HG03039 (cell line): ENCODE measurements around the gene VPS37B.
"Not testable (repeated sequence)": the region's sequence is repeated elsewhere in the genome, so short reads cannot be mapped to it uniquely, and the experiment has no call there.

ENCODE experiments used
- ATAC-seq: cut with Tn5 transposase; IDR thresholded peaks from one replicate; pipeline ENCODE4 v1.9.1; 2021; ENCODE audit warnings: mild to moderate bottlenecking, moderate library complexity; ENCODE audit not compliant: unreplicated experiment

The VPS37B gene

DNA sequence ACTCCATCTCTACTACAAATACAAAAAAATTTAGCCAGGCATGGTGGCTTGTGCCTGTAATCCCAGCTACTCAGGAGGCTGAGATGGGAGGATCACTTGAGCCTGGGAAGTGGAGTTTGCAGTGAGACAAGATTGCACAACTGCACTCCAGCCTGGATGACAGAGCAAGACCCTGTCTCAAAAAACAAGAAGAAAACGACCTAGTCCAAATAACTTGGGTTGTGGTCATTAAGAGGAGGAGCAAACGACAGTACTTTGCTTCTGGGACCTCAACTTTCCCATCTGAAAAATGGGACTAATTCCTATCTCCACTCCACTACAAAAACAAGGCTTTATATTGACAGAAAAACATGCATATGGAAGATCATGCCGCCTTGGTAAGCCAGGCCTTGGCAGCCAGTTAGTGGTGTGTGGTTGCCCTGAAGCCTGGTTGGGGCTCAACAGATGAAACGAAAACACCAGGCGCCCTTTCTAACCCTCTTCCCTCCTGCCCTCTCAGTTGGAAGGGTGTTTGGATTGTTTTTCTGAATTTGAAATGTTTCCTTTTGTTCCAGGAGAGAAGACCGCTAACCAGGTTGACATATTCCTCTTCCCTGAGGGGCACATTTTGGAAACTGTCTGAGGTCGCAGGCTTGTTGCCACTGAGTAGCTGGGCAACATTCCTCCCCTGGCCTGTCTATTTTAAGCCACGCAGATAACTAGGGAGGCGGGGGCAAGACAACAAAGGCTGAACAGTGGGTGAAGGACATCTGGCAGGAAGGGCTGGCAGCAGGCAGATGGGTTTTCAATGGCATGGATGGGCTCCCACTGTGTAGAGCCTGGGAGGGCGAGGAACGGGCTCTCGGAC, 13.7 kb upstream of the VPS37B start:
- ATAC-seq: no peak

GRCh38 chr12:122908915-122909314, 13.0 kb upstream of the VPS37B start:
- no peak for ATAC-seq

DNA sequence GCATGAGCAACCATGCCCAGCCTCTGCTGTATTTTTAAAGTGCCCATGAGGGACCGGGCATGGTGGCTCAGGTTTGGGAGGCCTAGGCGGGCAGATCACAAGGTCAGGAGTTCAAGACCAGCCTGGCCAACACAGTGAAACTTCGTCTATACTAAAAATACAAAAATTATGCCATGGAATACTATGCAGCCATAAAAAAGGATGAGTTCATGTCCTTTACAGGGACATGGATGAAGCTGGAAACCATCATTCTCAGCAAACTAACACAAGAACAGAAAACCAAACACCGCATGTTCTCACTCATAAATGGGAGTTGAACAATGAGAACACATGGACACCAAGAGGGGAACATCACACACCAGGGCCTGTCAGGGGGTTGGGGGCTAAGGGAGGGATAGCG, 9.3 kb upstream of the VPS37B start:
- not testable (repeated sequence) for ATAC-seq

DNA sequence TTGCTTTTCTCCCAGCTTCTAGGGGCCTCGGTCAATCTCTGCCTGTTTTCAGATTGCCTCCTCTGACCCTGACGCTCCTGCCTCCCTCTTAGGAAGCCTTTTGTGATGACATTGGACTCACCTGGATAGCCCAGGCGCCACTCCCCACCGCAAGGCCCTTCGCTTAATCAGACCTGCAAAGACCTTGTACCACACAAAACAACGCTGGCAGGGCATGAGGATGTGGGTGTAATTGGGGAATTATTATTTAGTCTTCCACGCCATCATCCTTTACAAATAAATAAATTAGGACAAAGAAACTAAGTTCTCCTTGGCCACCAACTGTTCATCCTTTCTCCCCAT, 7.7 kb upstream of the VPS37B start:
- no peak for ATAC-seq

DNA sequence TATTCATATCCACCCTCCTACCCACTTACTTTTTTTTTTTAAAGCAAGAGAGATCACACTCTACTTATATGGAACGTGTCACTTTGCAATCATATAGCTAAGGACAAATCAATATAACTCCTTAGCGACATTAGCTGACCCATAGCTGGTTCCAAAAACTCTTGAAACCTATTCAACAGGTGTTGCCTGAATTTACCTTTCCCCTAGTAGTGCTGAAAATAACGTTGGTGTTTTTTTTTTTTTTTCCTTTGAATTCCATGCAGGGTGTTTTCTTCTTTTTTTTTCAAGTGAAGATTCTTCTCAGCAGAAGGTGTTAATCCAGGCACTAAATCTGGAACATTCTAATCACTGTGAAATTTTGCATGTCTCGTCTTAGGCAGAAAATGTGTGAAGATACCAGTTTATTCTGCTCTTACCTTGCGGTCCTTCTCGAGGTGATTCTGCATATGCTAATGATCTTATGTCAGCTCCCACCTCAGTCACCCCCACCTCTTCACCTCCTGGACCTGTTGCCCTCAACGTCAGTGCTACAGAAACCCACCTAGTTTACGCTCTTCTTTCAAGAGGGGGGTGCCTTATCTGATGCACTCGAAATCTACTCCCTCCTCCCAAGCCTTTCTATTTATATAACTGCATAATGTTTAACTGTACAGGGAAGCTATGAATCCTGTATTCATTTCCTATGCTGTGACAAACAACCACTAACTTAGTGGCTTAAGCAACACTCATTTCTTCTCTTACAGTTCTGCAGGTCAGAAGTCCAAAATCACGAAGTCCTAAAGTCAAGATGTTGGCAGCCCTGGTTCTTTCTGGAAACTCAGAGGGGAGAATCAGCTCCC, 7.1 kb upstream of the VPS37B start:
- no peak for ATAC-seq

GRCh38 chr12:122899887-122900286, 4.0 kb upstream of the VPS37B start:
- ATAC-seq: no peak

GRCh38 chr12:122896662-122897061, 738 bp upstream of the VPS37B start:
- ATAC-seq: no peak

DNA sequence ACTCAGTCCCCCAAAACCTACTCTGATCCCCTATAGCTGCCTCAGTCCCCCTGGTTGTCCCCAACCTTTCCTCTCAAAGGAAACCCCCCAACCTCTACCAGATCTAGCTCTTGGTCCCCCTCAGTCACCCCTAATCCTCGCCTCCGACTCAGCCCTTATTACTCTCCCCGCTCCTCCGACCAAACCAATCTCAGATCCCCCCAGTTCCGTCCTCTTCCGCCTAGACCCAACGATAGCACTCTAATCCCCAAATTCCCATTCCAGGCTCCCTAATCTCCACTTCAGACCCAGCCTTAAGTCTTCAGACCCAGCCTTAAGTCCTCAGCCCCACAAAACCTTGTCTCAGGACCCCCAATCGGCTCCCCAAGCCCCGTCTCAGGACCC, 612 bp downstream of the VPS37B start:
- ATAC-seq: no peak

- ATAC-seq: no peak
Observed at GRCh38 chr12:122894193-122895121, 1.5 kb downstream of the VPS37B start.

- no peak for ATAC-seq
Observed at GRCh38 chr12:122893208-122894153, 2.4 kb downstream of the VPS37B start.

DNA sequence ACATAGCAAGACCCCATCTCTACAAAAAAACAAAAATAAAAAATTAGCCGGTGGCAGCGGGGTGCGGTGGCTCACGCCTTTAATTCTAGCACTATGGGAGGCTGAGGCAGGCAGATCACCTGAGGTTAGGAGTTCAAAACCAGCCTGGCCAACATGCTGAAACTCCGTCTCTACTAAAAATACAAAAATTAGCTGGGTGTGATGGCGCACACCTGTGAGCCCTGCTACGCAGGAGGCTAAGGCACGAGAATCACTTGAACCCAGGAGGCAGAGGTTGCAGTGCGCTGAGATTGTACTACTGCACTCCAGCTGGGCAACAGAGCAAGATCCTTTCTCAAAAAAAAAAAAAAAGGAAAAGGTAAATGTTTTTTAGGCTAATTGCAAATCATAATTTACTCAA, 3.2 kb downstream of the VPS37B start:
- ATAC-seq: not testable (repeated sequence)

DNA sequence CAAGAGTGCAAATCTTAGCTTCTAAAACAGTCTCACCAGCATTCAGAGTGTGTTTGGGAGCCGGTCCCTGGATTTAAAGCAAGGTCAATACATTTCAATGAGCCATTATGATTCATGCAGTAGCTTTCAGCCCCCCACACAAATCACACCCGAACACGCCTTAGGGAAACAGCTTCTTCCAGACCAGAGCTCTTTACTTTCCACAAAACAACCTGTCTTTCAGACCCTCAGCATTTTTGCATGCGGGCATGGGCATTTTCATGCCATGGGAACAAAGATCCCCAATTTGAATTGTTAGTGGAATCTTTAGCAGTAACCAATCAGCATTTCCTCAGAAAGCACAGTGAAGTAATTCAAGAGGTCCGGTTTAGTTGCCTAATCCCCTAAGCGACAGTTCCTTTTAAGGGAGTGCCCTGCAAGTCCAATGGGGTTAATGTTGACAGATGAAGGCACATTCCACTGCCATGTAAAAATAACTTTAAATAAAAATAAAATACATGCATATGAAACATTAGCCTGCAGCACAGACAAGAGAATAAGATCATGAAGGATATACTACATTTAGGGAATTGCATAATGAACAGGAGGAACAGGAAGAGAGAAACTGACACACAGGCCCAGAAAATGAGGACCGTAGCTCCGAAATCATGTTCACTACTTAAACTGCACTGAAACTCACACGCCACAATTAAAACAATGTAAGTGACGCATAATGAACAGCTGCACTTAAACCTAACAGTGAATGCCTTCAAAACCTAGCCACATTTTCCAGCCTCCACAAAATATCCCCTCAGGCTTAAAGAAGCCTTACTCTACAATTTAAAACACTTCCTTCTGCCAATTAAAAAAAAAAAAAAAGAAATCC, 4.0 kb downstream of the VPS37B start:
- no peak for ATAC-seq

DNA sequence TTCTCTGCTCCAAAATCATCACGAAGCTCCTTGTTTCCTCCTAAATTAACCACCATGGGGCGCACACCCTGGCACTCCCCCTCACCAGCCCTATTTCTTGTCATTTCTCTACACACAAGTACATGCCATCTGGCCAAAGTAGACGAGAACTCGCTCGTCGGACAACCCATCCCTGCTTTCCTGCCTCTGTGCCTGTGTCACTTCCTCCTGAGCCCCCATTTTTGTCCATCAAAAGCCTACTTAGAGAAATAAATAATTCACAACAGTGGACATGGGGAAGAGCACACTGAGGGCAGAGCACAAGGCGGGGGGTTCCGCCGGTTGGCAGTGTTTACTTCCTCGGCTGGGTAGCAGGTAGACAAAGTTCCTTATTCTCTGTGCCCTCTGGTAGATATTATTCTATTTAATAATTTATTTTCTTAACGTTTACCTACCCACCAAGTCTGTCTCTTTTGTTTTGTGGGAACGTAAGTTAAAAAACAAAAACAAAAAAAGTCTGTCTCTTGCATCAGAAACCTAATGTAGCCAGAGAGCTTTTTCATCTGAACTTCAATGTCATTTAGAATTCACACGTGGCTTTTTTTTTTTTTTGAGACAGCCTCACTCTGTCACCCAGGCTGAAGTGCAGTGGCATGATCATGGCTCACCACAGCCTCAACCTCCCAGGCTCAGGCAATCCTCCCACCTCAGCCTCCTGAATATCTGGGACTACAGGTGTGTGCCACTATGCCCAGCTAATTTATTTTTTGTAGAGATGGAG, 6.0 kb downstream of the VPS37B start:
- no peak for ATAC-seq

GRCh38 chr12:122888232-122888752, 7.6 kb downstream of the VPS37B start:
- no peak for ATAC-seq

- ATAC-seq: peak; percentile 23
Observed at GRCh38 chr12:122887819-122888212, 8.1 kb downstream of the VPS37B start.

GRCh38 chr12:122886851-122887818, 8.8 kb downstream of the VPS37B start:
- peak; percentile 51 for ATAC-seq

GRCh38 chr12:122886161-122886560, 9.8 kb downstream of the VPS37B start:
- ATAC-seq: no peak
